Brain microvascular endothelial cell (primary cell): ENCODE results near the gene GTPBP1.

Experiments
- DNase-seq: peaks from one replicate; pipeline ENCODE4 v3.0.0-alpha.2; 2020
- H3K27ac ChIP-seq: fragments of 250-450 bp; sonication (Bioruptor Pico); 2 replicates; pipeline ENCODE4 v1.5.1; 2020; ENCODE audit warnings: mild to moderate bottlenecking, moderate library complexity
- H3K27me3 ChIP-seq: fragments of 250-450 bp; sonication (Bioruptor Pico); replicated peaks from 2 replicates; pipeline ENCODE4 v1.5.1; 2020; ENCODE audit warnings: mild to moderate bottlenecking
- H3K36me3 ChIP-seq: fragments of 250-450 bp; sonication (Bioruptor Pico); replicated peaks from 2 replicates; pipeline ENCODE4 v1.5.1; 2020; ENCODE audit warnings: mild to moderate bottlenecking
- H3K4me3 ChIP-seq: 2 replicates; pipeline ENCODE4 v1.5.1; 2011; ENCODE audit warnings: low read depth, mild to moderate bottlenecking, control low read depth, low read length, moderate library complexity
- CTCF ChIP-seq: IDR thresholded peaks from 2 replicates; pipeline ENCODE4 v1.5.1; 2011; ENCODE audit warnings: low read depth, mild to moderate bottlenecking, moderate library complexity, low read length, control low read depth, inconsistent platforms; ENCODE audit errors: missing control alignments
- in situ Hi-C: cut with HindIII; loops from 2 replicates; pipeline ENCODE4 v1.10.0; 2017; ENCODE audit warnings: low sequenced_read_pairs, low pct_ligation_motif_present

Gene GTPBP1

GRCh38 chr22:38776086-38776485 is 70.3 kb downstream of the GTPBP1 start:
- no peak for DNase-seq
- TF ChIP-seq CTCF, result no peak
- no peak overlapping the region for H3K4me3 ChIP-seq
- no peaks in the 10 kb centered on the region for H3K36me3 ChIP-seq
- in situ Hi-C loops, result no loop called here
- no peak overlapping the region for H3K27ac ChIP-seq
- no peaks in the 10 kb centered on the region for H3K27me3 ChIP-seq

GRCh38 chr22:38777087-38777671 is 71.4 kb downstream of the GTPBP1 start:
- Histone ChIP-seq H3K36me3 (no peaks in the 10 kb centered on the region), H3K27me3 (no peaks in the 10 kb centered on the region), H3K4me3 (no peak overlapping the region), H3K27ac (no peak overlapping the region)
- in situ Hi-C loops, result no loop called here
- no peak for DNase-seq
- no peak for TF ChIP-seq CTCF

- Histone ChIP-seq H3K36me3 (no peaks in the 10 kb centered on the region), H3K27me3 (no peaks in the 10 kb centered on the region), H3K27ac (no peak overlapping the region), H3K4me3 (no peak overlapping the region)
- no peak for TF ChIP-seq CTCF
- DNase-seq, result no peak
- in situ Hi-C loops, result no loop called here
Observed at GRCh38 chr22:38781033-38781432, 75.3 kb downstream of the GTPBP1 start.

- Histone ChIP-seq H3K27me3 (no peaks in the 10 kb centered on the region), H3K4me3 (no peak overlapping the region), H3K27ac (no peak overlapping the region), H3K36me3 (no peaks in the 10 kb centered on the region)
- peak; percentile 43 for DNase-seq
- no peak for TF ChIP-seq CTCF
- in situ Hi-C loops, result no loop called here
Observed at GRCh38 chr22:38782402-38783094, 76.8 kb downstream of the GTPBP1 start.
